ENCODE data around the gene CD28. TPM values are rescaled to one million over a fixed set of nuclear protein-coding genes. Genes with fewer than 3 reads are reported as not detected.

CD28 gene
- total and polyA plus RNA-seq, 9 of the 15 experiments (the other 6 are each of a cell fraction or from before 2014, with no cell fraction given): 0.01 to 0.11 TPM; not detected in 7

DNA sequence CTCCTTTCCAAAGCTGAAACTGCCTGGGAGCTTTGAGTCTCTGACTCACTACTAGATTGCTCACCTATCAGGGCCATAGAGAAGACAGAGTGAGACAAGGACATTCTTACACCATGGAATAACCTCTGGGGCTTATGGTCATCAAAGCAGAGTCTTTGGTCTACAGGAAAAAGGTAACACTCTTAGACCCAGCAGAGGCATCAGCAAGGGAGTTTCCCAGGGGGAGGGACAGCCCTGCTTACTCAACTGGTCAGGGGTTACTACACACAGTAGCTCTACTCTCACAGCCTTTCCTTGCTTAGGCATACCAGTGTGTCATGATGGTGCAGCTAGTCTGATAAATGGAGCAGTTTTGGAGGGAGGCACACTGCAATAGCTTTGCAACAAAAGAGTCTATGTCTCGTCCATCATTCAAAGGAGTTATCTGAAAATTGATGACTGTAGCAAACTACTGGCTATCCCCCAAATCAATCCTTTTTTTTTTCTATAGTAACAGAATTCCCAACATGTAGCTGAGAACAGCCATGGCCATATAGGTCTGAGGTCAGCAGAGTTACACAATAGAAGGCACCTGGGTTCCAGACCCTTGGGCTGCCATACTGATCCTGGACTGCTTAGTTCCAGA is 22.4 kb upstream of the CD28 start:
- Histone ChIP-seq H3K36me3 (ENCODE audit: control insufficient read depth, insufficient read depth, low read length) (no peaks in the 10 kb centered on the region), H3K4me2 (ENCODE audit: insufficient read depth, low read length) (no peak overlapping the region), H3K27ac (ENCODE audit: extremely low read depth, low read depth, low read length) (no peak overlapping the region), H3K9me1 (ENCODE audit: control insufficient read depth, insufficient read depth, low read length) (no peaks in the 10 kb centered on the region), H3K9ac (ENCODE audit: insufficient read depth in 1 of 2, low read depth in 2 of 2, low read length in 2 of 2) (no peak overlapping the region), H3K79me2 (ENCODE audit: control insufficient read depth, insufficient read depth, low read length) (no peaks in the 10 kb centered on the region), H2AFZ (ENCODE audit: low read depth, low read length) (no peak overlapping the region), H4K20me1 (replicated peaks; ENCODE audit: control insufficient read depth, insufficient read depth, low read length) (no peaks in the 10 kb centered on the region), H3K4me1 (replicated peaks in 1 of 2; ENCODE audit: control insufficient read depth in 2 of 2, insufficient read depth in 2 of 2, low read length in 2 of 2) (no peaks in the 10 kb centered on the region), H3K4me3 (no peak overlapping the region), H3K9me3 (replicated peaks; ENCODE audit: control insufficient read depth, insufficient read depth, low read depth, low read length) (no peaks in the 10 kb centered on the region), H3K27me3 (ENCODE audit: control insufficient read depth in 2 of 2, insufficient read depth in 2 of 2, low read length in 2 of 2) (no peaks in the 10 kb centered on the region)
- no peak for DNase-seq (ENCODE audit: extremely low read depth in 1 of 4, low spot score in 3 of 4)
- POLR2A ChIA-PET: no interaction called here
- WGBS (ENCODE audit: insufficient coverage, low coverage, missing lambda C conversion rate): 0% methylated on average over 1 of the region's 1 CpG
- intact Hi-C loops (cut with micrococcal nuclease): no loop called here
- no peak for ATAC-seq
- FAIRE-seq: no peak
- BruUV-seq (replicated peaks): no TSS peak
- TF ChIP-seq TCF7 (IDR thresholded peaks at IDR 0.05; ENCODE audit: borderline replicate concordance) (no peak), NR3C1 (CRISPR knock-in tag; IDR thresholded peaks at IDR 0.05) (no peak), PRMT5 (CRISPR knock-in tag; IDR thresholded peaks at IDR 0.05) (no peak), ZBTB7A (IDR thresholded peaks at IDR 0.05; ENCODE audit: borderline replicate concordance, control insufficient read depth, low read depth, low read length) (no peak), RNF2 (IDR thresholded peaks at IDR 0.05) (no peak), ZNF830 (CRISPR knock-in tag; IDR thresholded peaks at IDR 0.05) (no peak), SPI1 (IDR thresholded peaks at IDR 0.05; ENCODE audit: borderline replicate concordance, low read depth, low read length) (no peak), SUPT5H (IDR thresholded peaks at IDR 0.05) (no peak), MCM3 (IDR thresholded peaks at IDR 0.05) (no peak), ZNF274 (IDR thresholded peaks at IDR 0.05; ENCODE audit: borderline replicate concordance, low read depth, low read length) (no peak)
- TF ChIP-seq, protein P1, sequence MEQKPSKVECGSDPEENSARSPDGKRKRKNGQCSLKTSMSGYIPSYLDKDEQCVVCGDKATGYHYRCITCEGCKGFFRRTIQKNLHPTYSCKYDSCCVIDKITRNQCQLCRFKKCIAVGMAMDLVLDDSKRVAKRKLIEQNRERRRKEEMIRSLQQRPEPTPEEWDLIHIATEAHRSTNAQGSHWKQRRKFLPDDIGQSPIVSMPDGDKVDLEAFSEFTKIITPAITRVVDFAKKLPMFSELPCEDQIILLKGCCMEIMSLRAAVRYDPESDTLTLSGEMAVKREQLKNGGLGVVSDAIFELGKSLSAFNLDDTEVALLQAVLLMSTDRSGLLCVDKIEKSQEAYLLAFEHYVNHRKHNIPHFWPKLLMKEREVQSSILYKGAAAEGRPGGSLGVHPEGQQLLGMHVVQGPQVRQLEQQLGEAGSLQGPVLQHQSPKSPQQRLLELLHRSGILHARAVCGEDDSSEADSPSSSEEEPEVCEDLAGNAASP (IDR thresholded peaks at IDR 0.05): no peak
- TF ChIP-seq, protein P2, sequence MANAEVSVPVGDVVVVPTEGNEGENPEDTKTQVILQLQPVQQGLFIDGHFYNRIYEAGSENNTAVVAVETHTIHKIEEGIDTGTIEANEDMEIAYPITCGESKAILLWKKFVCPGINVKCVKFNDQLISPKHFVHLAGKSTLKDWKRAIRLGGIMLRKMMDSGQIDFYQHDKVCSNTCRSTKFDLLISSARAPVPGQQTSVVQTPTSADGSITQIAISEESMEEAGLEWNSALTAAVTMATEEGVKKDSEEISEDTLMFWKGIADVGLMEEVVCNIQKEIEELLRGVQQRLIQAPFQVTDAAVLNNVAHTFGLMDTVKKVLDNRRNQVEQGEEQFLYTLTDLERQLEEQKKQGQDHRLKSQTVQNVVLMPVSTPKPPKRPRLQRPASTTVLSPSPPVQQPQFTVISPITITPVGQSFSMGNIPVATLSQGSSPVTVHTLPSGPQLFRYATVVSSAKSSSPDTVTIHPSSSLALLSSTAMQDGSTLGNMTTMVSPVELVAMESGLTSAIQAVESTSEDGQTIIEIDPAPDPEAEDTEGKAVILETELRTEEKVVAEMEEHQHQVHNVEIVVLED (CRISPR knock-in tag; IDR thresholded peaks at IDR 0.05): no peak
- in situ Hi-C loops (cut with MboI): no loop called here
- CTCF ChIA-PET (ENCODE audit: low intra/inter-chr PET ratio): no interaction called here

All from K562 (cell line).